ENCODE data around the gene PYGB.
"Not testable (repeated sequence)": the region's sequence is repeated elsewhere in the genome, so short reads cannot be mapped to it uniquely, and the experiment has no call there.

PYGB gene

DNA sequence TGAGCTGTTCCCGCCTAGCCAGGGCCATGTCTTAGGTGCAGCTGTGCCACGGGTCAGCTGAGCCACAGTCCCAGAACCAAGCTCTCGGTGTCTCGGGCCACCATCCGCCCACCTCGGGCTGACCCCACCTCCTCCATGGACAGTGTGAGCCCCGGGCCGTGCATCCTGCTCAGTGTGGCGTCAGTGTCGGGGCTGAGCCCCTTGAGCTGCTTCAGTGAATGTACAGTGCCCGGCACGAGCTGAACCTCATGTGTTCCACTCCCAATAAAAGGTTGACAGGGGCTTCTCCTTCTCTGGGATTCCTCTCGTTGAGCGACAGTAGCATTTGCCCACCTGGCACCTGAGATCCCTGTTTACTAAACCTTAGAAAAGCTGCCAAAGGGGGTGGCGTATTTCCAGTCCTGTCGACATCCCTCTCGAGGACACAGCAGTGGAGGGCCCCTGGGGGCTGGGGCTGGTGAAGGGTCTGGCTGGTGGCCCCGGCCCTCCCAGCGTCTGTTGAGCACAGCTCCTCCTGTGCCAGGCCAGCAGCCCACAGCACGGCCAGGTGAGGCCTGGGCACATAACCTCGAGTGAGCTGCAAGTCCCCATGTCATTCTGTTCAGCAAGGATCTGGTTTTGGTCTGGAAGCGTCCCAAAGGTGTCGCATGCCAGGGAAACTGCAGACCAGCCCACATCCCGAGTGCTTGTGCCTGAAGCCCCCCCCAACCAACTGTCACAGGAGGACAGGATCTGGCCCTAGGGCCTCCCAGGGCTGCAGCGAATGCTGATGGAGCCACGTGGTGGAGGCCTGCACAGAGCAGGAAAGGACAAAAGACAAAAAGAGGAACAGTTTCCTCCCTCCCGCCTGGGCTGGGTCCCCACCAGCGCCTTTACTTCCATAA lies 21.2 kb upstream of the PYGB start:
- H3K4me3 ChIP-seq, result no peak overlapping the region
- peaks cover 17% of the 10 kb centered on the region; the same call in 1 of the 2 replicates for H3K36me3 ChIP-seq
- peak overlapping the region; percentile 53 for H3K4me2 ChIP-seq
- H3K9ac ChIP-seq, result no peak overlapping the region
- H4K20me1 ChIP-seq, result no peaks in the 10 kb centered on the region
- peaks cover 96% of the 10 kb centered on the region for H3K4me1 ChIP-seq
- H3K27me3 ChIP-seq, result no peaks in the 10 kb centered on the region
- peak overlapping the region; percentile 47; the same call in 1 of the 2 replicates for H3K27ac ChIP-seq
- H3K9me3 ChIP-seq, result no peaks in the 10 kb centered on the region
- no peak for TF ChIP-seq Cebpa-rat (IDR thresholded peaks at IDR 0.05)

- H3K4me2 ChIP-seq, result peak overlapping the region; percentile 53
- TF ChIP-seq Cebpa-rat (IDR thresholded peaks at IDR 0.05), result no peak
- H4K20me1 ChIP-seq, result no peaks in the 10 kb centered on the region
- H3K9me3 ChIP-seq, result no peaks in the 10 kb centered on the region
- H3K4me1 ChIP-seq, result peaks cover 93% of the 10 kb centered on the region
- H3K27me3 ChIP-seq, result no peaks in the 10 kb centered on the region
- H3K36me3 ChIP-seq, result peaks cover 17% of the 10 kb centered on the region; the same call in 1 of the 2 replicates
- H3K27ac ChIP-seq, result peak overlapping the region; percentile 47; the same call in 1 of the 2 replicates
- no peak overlapping the region for H3K4me3 ChIP-seq
- H3K9ac ChIP-seq, result no peak overlapping the region
Observed at GRCh38 chr20:25227317-25227831, 20.5 kb upstream of the PYGB start.

GRCh38 chr20:25229486-25230165 lies 18.3 kb upstream of the PYGB start:
- peaks cover 71% of the 10 kb centered on the region for H3K4me1 ChIP-seq

DNA sequence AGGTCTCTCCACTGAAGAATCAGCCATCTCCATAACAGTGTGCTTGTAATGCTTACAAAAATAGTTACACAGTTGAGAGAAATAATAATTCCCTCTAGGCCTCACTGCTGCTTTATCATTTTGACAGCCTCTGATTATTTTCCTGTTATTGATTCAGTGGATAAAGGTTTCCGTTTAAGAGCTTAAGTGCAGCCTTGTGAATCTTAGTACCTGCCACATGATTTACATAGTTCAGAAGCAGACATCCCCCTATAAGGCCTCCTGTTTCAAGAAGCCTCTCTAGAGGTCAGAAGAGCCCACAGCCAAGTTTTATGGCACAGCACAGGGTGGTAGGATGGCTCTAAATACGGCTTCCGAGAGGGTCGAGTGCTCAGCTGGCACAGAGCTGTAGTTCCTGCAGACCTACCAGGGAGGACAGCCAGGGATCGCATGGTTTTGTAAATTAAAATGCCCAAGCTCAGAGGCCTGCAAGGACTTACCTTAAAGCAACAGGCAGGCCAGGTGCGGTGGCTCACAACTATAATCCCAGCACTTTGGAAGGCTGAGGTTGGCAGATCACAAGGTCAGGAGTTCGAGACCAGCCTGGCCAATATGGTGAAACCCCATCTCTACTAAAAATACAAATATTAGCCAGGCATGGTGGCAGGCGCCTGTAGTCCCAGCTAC lies 17.6 kb upstream of the PYGB start:
- Histone ChIP-seq H3K4me3 (no peak overlapping the region), H4K20me1 (no peaks in the 10 kb centered on the region), H3K4me1 (peaks cover 64% of the 10 kb centered on the region), H3K9me3 (no peaks in the 10 kb centered on the region), H3K27ac (peak overlapping the region; percentile 45), H3K4me2 (peak overlapping the region; percentile 83), H3K36me3 (peaks cover 5% of the 10 kb centered on the region; the same call in 1 of the 2 replicates), H3K27me3 (no peaks in the 10 kb centered on the region), H3K9ac (peak overlapping the region; percentile 36; the same call in 1 of the 2 replicates)
- TF ChIP-seq Cebpa-rat (IDR thresholded peaks at IDR 0.05), result no peak

More at GRCh38 chr20:25229486-25230165, 18.3 kb upstream of the PYGB start:
- Histone ChIP-seq H3K36me3 (peaks cover 12% of the 10 kb centered on the region; the same call in 1 of the 2 replicates), H3K4me2 (peak overlapping the region; percentile 83), H3K9ac (peak overlapping the region; percentile 36; the same call in 1 of the 2 replicates), H3K9me3 (no peaks in the 10 kb centered on the region), H4K20me1 (no peaks in the 10 kb centered on the region), H3K27me3 (no peaks in the 10 kb centered on the region), H3K27ac (peak overlapping the region; percentile 45), H3K4me3 (no peak overlapping the region)
- TF ChIP-seq Cebpa-rat (IDR thresholded peaks at IDR 0.05), result no peak

DNA sequence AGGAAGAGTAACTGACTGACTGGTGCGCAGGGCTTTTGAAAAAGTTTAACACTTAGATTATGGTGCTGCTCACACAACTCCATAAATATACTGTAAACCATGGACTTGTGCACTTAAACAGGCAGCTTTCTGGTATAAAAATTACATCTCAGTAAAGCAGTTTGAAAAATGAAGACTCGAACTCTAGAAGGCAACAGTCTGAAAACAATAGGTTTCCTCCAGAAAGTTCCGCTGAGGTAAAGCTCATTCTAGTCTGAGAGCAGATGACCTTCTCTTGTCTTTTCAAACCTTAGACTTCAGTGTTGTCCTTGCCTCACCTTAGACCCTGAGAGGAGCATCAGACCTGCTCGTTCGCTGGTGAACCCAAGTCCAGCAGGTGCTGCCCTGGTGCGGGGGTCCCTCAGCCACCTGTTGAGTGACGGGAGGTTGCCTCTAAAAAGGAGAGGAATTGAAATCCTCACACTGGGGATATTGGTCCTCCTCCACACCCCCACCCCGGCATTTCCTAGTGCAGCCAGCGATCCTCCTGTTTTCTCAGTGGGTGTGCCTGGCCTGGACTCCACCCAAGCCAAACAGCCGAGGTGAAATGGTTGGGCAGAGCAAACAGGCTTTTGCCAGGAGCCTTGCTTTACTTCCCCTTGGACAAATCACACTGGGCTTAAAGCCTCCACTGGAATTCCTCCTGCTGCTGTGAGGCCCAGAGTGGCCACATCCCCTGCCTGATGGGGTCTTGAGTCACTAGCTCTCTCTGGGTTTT lies 14.7 kb upstream of the PYGB start:
- Histone ChIP-seq H3K4me2 (no peak overlapping the region), H3K27ac (no peak overlapping the region), H3K9me3 (no peaks in the 10 kb centered on the region), H4K20me1 (no peaks in the 10 kb centered on the region), H3K9ac (no peak overlapping the region), H3K36me3 (no peaks in the 10 kb centered on the region), H3K4me3 (no peak overlapping the region), H3K27me3 (no peaks in the 10 kb centered on the region), H3K4me1 (peaks cover 47% of the 10 kb centered on the region)
- no peak for TF ChIP-seq Cebpa-rat (IDR thresholded peaks at IDR 0.05)

- H3K27ac ChIP-seq, H3K9ac ChIP-seq, H4K20me1 ChIP-seq, H3K4me2 ChIP-seq, H3K9me3 ChIP-seq, H3K27me3 ChIP-seq, H3K4me3 ChIP-seq, H3K36me3 ChIP-seq: not testable (repeated sequence)
- H3K4me1 ChIP-seq, result peaks cover 43% of the 10 kb centered on the region
Observed at GRCh38 chr20:25234009-25234849, 13.7 kb upstream of the PYGB start.

- H3K9ac ChIP-seq, result no peak overlapping the region
- no peaks in the 10 kb centered on the region for H3K27me3 ChIP-seq
- peaks cover 35% of the 10 kb centered on the region for H3K4me1 ChIP-seq
- H3K4me2 ChIP-seq, result no peak overlapping the region
- H4K20me1 ChIP-seq, result no peaks in the 10 kb centered on the region
- H3K27ac ChIP-seq, result no peak overlapping the region
- H3K4me3 ChIP-seq, result no peak overlapping the region
- no peaks in the 10 kb centered on the region for H3K36me3 ChIP-seq
- no peaks in the 10 kb centered on the region for H3K9me3 ChIP-seq
- no peak for TF ChIP-seq Cebpa-rat (IDR thresholded peaks at IDR 0.05)
Observed at GRCh38 chr20:25236450-25237304, 11.2 kb upstream of the PYGB start.

All from BLaER1 (cell line).